ENCODE measurements around the gene GUCA2A.

Gene GUCA2A

GRCh38 chr1:42176902-42177519 lies 12.5 kb upstream of the GUCA2A start:
- DNase-seq (ENCODE audit: low read depth): no peak

DNA sequence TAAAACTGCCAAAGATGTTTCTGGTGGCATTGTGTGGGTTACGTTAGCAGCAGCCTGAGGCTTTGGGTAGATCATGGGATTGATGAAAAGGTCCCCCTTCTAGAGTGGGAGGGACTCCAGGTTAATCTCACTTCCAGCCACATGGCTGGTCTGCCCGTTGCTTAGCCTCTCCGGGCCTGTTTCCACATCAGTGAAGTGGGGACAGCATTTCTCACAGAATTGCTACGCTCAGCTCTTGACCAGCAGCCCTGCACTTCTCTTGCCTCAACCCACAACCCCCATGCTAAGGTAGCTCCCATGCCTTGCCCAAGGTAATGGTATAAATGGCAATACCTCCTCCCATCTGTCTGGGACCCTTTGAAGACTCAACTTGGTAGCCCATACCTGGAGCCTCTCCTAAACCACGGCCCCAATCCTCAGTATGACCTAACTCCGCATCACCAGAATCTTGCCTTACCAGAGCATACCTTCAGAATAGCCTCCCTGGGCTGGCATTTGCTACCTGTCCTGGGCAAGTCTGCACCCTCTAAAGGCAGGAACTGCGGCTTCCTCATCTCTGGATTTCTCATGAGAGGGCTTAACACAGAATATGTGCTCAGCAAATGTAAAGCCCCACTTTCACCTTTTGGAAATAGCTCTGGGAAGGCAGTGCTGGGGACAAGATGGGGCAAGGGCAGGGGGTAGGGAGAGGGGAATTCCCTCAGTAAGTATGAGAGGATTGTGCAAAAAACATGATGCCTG lies 10.9 kb upstream of the GUCA2A start:
- DNase-seq (ENCODE audit: low read depth): no peak

DNA sequence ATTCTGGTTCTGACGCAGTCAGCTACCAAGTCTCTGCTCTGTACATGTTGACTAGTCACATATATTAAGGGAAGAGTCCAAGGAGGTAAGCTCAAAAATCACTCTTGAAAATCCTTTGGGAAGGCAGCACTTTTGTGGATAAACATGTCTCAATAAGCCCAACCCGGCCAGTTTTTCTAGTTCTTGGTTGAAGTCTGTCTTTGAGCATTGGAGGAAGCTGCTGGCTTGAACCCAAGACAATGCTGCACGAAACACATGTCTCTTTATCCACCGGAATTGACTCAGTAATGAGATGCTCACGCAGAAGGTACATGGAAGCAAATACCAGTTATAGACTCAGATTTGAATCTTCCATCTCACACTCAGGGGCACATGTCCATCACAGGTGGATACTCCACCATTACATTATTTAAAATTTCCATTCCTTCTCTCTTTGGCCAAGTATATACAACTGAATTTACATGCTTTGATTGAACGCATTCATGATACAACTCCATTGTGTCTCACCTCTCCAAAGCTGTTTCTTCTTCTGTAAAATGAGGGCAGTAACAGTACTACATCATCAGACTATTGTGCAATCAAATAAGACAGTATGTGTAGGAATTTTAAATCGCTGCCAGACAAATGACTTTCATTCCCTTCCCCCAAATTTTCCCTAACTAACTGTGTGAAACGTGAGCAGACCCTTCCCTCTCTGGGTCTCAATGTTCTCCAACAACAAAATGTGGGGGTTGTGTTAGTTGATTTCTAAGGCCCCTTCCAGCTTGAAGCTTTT lies 9.6 kb upstream of the GUCA2A start:
- no peak for DNase-seq (ENCODE audit: low read depth)

DNA sequence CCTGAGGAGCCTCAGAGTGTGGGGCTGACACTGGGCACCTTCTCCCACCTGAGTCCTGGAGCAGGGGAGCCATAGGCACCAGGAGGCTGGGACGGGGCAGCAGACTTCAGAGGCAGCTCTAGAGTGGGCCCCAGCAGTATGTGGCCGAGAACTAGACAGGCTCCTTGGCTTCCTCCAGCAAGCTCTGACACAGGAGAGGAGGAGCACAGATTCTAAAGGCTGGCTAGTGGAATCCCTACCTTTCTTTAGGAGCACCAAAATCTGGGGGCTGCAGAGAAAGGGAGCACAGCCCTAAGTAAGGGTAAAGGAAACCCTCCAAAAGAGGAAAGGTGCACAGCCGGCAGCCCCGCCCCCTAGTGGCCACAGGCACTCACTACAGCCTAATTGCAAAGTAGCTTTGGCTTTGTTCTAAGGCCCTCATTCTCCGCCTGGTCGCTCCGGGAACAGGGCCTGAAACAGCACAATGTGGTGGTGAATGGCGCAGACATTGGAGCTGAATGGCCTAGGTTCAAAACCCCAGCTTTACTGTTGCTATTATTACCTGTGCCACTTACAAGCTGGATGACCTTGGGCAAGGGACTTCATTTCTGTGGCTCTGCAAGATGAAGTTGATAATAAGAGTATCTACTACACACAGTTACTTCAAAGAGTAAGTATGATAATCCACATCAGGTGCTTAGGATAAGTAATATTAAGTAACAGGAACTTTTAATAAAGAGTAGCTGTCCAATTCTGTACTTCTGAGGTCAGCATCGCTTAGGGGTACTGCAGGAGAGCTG lies 8.8 kb upstream of the GUCA2A start:
- DNase-seq (ENCODE audit: low read depth): peak; percentile 50

DNA sequence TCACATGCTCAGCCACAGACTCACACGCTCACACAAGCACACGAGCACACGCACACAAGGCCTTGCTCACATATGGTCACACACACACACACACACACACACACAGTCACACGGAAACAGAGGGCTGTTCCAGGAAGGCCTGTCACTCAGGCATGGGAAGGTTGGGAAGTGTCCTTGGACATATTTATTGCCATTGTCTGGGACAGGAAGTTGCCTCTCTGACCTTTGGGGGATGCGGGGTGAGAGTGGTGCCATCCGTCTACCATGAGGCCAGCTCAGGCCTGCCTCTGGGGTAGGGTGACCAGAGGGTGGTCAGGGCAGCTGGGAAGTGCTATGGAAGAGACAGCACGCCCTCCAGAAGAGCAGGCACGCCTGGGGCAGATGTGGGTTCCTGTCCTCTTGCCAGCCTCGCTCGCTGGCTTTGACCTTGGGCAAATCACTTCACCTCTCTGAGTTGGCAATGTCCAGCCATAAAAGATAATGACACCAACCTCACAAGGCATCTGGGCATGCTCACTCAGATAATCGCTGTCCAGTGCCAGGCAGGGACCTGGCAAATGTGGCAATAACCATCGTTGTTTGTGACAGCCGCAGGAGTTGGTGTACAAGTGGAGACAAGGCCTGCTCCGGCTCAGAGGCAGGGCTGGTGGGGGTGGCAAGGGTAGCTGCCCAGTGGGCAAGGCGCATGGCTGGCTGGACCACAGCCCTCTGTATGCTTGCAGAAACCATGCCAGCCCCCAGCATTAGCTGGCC lies 8.0 kb upstream of the GUCA2A start:
- no peak for DNase-seq (ENCODE audit: low read depth)

DNA sequence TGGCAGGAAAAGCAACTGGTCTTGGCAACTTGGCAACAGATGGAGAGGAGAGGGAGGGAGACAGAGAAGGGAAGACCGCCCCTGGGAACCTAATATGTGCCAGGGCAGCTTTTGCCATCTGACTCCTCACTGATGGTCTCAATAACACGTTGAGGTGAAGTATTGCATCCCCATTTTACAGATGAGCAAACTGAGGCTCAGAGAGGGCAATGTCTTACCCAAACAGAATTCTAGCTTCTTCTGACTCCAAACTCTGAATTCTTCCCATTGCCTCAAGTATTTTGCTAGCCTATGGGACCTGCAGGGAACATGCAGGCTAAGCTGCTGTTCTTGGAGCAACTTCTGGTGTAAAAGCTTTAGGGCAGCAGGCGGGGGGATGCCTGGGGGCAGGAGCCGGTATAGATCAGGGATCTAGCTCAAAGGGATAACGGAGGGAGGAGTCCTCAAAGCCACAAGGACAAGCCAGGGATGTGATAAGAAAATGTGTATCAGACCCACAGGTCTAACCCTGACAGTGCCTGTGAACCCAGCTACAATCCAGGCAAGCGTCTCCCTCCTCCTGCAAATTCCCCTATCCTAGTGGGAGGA lies 7.2 kb upstream of the GUCA2A start:
- no peak for DNase-seq (ENCODE audit: low read depth)

DNA sequence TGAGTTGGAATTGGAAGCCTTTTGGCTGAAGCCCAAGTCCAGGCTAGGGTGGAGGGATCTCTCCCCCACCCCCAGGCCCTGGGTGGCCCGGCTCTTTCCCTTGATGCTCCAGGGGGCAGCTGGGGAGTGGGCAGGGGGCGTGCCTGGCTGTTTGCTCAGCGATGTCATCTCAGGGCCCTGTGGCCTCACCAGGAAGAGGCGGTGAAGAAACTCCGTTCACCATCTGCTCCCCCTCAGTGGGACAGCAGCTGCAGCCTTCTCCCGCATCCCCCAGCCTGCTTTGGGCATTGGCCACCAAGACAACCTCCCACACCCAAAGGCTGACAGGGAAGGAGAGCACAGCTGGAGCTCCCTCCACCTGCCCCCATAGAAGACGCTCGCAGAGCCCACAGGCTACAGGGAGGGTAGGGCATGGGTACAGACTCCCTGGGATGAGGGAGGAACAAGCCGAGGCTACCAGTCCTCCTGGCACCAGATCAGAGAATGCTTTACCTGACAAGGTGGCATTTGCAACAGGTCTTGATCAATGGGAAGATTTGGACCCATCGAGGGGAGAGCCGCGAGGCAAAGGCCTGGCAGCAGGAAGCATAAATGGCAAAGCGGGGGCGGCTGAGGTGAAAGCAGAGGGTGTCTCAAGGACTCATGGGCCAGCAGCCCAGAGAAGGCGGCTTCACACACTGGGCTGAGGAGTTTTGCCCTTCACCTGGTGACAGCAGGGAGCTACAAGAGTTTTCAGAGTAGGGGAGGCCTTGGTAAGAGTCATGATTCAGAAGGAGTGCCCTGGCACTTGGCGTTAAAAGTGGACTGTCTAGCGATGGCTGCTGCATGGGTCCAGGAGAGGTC lies 6.5 kb upstream of the GUCA2A start:
- no peak for DNase-seq (ENCODE audit: low read depth)

GRCh38 chr1:42168763-42169162 lies 4.2 kb upstream of the GUCA2A start:
- DNase-seq (ENCODE audit: low read depth): no peak

GRCh38 chr1:42168391-42168670 lies 3.8 kb upstream of the GUCA2A start:
- no peak for DNase-seq (ENCODE audit: low read depth)

- no peak for DNase-seq (ENCODE audit: low read depth)
Observed at GRCh38 chr1:42167611-42168390, 3.3 kb upstream of the GUCA2A start.

- DNase-seq (ENCODE audit: low read depth): no peak
Observed at GRCh38 chr1:42165511-42166210, 1.1 kb upstream of the GUCA2A start.

GRCh38 chr1:42163536-42164503 lies 725 bp downstream of the GUCA2A start:
- no peak for DNase-seq (ENCODE audit: low read depth)

DNA sequence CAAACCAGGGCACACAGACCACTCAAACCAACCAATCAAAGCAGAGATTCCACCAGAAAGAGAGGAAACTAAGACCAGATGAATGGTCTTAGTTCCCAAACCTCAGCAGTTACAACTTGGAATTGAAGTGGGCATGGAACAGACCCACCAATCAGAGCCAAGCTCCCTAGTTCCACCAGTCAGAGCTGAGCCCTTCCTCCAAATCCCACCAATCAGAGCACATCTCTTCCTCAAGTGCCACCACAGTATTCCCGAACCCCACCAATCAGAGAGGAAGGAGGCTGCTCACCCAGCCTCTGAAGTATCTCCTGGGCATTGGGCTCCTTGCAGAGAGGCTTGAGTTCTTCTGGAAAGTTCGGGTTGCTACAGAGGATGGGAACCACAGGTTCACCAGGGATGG lies 1.4 kb downstream of the GUCA2A start:
- DNase-seq (ENCODE audit: low read depth): no peak

GRCh38 chr1:42162181-42162580 lies 2.4 kb downstream of the GUCA2A start:
- DNase-seq (ENCODE audit: low read depth): no peak

DNA sequence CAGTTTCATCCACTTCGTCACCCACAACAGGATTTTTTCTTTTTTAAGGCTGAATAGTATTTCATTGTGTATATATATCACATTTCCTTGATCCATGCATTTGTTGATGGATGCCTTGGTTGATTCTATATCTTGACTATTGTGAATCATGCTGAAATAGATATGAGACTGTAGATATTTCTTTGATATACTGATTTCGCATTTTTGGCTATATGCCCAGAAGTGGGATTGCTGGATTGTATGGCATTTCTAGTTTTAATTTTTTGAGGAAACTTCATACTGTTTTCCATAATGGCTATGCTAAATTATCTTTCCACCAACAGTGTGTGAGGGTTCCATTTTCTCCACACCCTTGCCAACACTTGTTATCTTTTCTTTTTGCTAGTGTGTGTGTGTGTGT lies 6.4 kb downstream of the GUCA2A start:
- no peak for DNase-seq (ENCODE audit: low read depth)

DNA sequence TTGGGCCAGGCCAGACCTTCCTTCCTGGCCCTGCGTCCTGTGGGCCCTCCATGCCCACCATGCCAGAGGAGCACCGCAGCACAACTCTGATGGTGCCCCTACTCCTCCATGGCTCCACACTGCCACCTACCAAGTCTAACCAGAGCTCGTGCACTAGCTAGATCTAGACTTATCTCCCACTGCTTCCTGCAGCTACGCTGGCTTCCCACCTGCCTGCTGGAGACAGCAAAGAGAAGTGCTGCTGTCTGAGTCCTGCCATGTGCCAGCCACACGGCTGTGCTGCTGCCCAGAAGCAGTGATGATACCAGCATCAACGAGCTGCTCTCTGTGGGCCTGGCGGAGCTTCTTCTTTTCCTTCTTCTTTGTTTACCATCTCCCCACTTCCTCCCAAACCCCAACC lies 6.9 kb downstream of the GUCA2A start:
- DNase-seq (ENCODE audit: low read depth): no peak

DNA sequence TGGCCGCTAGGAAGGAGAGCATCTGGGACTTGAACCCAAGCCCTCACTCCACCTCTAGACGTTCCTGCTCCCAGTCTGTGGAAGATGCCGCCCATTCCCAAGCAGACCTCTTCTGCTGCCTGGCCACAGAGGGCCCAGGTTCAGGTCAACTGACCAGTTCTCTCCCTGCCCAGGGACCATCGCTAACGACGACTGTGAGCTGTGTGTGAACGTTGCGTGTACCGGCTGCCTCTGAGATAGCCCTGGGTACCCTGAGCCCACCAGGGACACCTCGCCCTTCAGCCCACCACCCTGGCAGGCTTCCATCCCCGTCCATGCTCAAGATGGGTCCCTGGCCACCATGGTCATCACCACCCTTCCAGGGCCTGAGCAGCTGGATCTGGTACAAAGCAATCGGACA lies 9.2 kb downstream of the GUCA2A start:
- no peak for DNase-seq (ENCODE audit: low read depth)

- DNase-seq (ENCODE audit: low read depth): no peak
Observed at GRCh38 chr1:42154685-42155084, 9.9 kb downstream of the GUCA2A start.

All from activated T-helper 1 cell treated with Interleukin-2 at 50 U/mL for 16 hours (primary cell).